Thoracic aorta (tissue), 2 donors: ENCODE results near the gene GTF2H1. TPM values are rescaled to one million over a fixed set of nuclear protein-coding genes. Genes with fewer than 3 reads are reported as not detected.

Source experiments
- ATAC-seq: fragments of 150-250 bp; one replicate; pipeline ENCODE4 v1.8.0; 2017; ENCODE audit warnings: low read depth; ENCODE audit not compliant: insufficient number of reproducible peaks, low FRiP score
- DNase-seq: peaks from one replicate; pipeline ENCODE4 v3.0.0-alpha.2; 2020; ENCODE audit warnings: low spot score
- H3K27ac ChIP-seq, 2 donors: fragments of 200-600 bp; sonication (generic); 1 replicate in 1 of 2; 2 replicates in 1 of 2; pipeline ENCODE4 v1.5.1; 2016; ENCODE audit warnings: mild to moderate bottlenecking in 2 of 2, moderate library complexity in 2 of 2
- H3K27me3 ChIP-seq: fragments of 200-600 bp; sonication (generic); replicated peaks from 2 replicates; pipeline ENCODE4 v1.6.0; 2016; ENCODE audit warnings: mild to moderate bottlenecking; ENCODE audit not compliant: insufficient read depth
- H3K36me3 ChIP-seq: fragments of 200-600 bp; sonication (generic); one replicate; pipeline ENCODE4 v1.5.1; 2016
- H3K4me1 ChIP-seq, 2 donors: fragments of 200-600 bp; sonication (generic); 1 replicate in 1 of 2; 2 replicates in 1 of 2; pipeline versions ENCODE4 v1.5.1 to v1.6.0; 2016; ENCODE audit warnings: low read depth in 2 of 2, mild to moderate bottlenecking in 1 of 2; ENCODE audit not compliant: control insufficient read depth in 1 of 2
- H3K4me3 ChIP-seq: fragments of 200-600 bp; sonication (generic); 2 replicates; pipeline ENCODE4 v1.5.1; 2016; ENCODE audit warnings: mild to moderate bottlenecking
- H3K9me3 ChIP-seq: fragments of 200-600 bp; sonication (generic); 2 replicates; pipeline ENCODE4 v1.5.1; 2016
- CTCF ChIP-seq: fragments of 200-600 bp; sonication (generic); IDR thresholded peaks from one replicate; pipeline ENCODE4 v1.5.1; 2019; ENCODE audit warnings: antibody characterized with exemption
- total RNA-seq, 2 donors: library from RNA; depleted of rRNA; stranded (reverse); fragments of >200 nt; gene quantifications; one replicate each; pipeline versions ENCODE4 v1.1.0 to v1.2.3, GENCODE V29; 2016

GTF2H1 gene
- total RNA-seq, 2 donors from 2014 or later = 32.9 to 58.1 TPM

GRCh38 chr11:18393581-18394274 is 71.4 kb downstream of the GTF2H1 start:
- Histone ChIP-seq H3K4me3 (peak overlapping the region; percentile 98), H3K9me3 (no peaks in the 10 kb centered on the region), H3K36me3 (peaks cover 14% of the 10 kb centered on the region), H3K27ac (peak overlapping the region; percentile 94 to 99), H3K27me3 (no peaks in the 10 kb centered on the region), H3K4me1 (peaks cover 18 to 28% of the 10 kb centered on the region in 2 donors)
- TF ChIP-seq CTCF = no peak
- peak; percentile 10 for ATAC-seq
- DNase-seq = no peak

GRCh38 chr11:18394275-18394927 is 72.0 kb downstream of the GTF2H1 start, which contains the start of gene LDHA:
Gene LDHA, plus strand, starts transcription at chr11:18394563. Its CDS starts 2,280 bp downstream, at chr11:18396843.
- H3K27me3 ChIP-seq = no peaks in the 10 kb centered on the region
- peaks cover 18 to 28% of the 10 kb centered on the region in 2 donors for H3K4me1 ChIP-seq
- ATAC-seq = peak; percentile 86
- DNase-seq = peak; percentile 97
- no peak for TF ChIP-seq CTCF
- peak within 1 kb of the TSS; percentile 94 to 99 for H3K27ac ChIP-seq
- H3K36me3 ChIP-seq = peaks cover 21% of the 10 kb centered on the region
- H3K9me3 ChIP-seq = no peaks in the 10 kb centered on the region
- H3K4me3 ChIP-seq = peak within 1 kb of the TSS; percentile 98

GRCh38 chr11:18394928-18395734 is 72.8 kb downstream of the GTF2H1 start:
- Histone ChIP-seq H3K4me1 (peaks cover 18 to 28% of the 10 kb centered on the region in 2 donors), H3K27ac (peak overlapping the region; percentile 94 to 99), H3K9me3 (no peaks in the 10 kb centered on the region), H3K36me3 (peaks cover 28% of the 10 kb centered on the region), H3K4me3 (peak overlapping the region; percentile 98), H3K27me3 (no peaks in the 10 kb centered on the region)
- ATAC-seq (peak; percentile 0), DNase-seq (no peak)
- no peak for TF ChIP-seq CTCF

- DNase-seq (peak; percentile 94), ATAC-seq (peak; percentile 84)
- Histone ChIP-seq H3K9me3 (no peaks in the 10 kb centered on the region), H3K4me3 (peak overlapping the region; percentile 98), H3K27me3 (no peaks in the 10 kb centered on the region), H3K27ac (peak overlapping the region; percentile 94 to 99), H3K4me1 (peaks cover 18 to 28% of the 10 kb centered on the region in 2 donors), H3K36me3 (peaks cover 36% of the 10 kb centered on the region)
- TF ChIP-seq CTCF = no peak
These were observed 73.6 kb downstream of the GTF2H1 start for GRCh38 chr11:18395735-18396504.
